Measurements from ENCODE around the gene NEK5.
"Not testable (repeated sequence)": the region's sequence is repeated elsewhere in the genome, so short reads cannot be mapped to it uniquely, and the experiment has no call there.

NEK5 gene, protein sequence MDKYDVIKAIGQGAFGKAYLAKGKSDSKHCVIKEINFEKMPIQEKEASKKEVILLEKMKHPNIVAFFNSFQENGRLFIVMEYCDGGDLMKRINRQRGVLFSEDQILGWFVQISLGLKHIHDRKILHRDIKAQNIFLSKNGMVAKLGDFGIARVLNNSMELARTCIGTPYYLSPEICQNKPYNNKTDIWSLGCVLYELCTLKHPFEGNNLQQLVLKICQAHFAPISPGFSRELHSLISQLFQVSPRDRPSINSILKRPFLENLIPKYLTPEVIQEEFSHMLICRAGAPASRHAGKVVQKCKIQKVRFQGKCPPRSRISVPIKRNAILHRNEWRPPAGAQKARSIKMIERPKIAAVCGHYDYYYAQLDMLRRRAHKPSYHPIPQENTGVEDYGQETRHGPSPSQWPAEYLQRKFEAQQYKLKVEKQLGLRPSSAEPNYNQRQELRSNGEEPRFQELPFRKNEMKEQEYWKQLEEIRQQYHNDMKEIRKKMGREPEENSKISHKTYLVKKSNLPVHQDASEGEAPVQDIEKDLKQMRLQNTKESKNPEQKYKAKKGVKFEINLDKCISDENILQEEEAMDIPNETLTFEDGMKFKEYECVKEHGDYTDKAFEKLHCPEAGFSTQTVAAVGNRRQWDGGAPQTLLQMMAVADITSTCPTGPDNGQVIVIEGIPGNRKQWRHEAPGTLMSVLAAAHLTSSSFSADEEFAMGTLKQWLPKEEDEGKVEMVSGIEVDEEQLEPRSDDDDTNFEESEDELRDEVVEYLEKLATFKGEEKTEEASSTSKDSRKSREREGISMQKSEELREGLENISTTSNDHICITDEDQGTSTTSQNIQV

DNA sequence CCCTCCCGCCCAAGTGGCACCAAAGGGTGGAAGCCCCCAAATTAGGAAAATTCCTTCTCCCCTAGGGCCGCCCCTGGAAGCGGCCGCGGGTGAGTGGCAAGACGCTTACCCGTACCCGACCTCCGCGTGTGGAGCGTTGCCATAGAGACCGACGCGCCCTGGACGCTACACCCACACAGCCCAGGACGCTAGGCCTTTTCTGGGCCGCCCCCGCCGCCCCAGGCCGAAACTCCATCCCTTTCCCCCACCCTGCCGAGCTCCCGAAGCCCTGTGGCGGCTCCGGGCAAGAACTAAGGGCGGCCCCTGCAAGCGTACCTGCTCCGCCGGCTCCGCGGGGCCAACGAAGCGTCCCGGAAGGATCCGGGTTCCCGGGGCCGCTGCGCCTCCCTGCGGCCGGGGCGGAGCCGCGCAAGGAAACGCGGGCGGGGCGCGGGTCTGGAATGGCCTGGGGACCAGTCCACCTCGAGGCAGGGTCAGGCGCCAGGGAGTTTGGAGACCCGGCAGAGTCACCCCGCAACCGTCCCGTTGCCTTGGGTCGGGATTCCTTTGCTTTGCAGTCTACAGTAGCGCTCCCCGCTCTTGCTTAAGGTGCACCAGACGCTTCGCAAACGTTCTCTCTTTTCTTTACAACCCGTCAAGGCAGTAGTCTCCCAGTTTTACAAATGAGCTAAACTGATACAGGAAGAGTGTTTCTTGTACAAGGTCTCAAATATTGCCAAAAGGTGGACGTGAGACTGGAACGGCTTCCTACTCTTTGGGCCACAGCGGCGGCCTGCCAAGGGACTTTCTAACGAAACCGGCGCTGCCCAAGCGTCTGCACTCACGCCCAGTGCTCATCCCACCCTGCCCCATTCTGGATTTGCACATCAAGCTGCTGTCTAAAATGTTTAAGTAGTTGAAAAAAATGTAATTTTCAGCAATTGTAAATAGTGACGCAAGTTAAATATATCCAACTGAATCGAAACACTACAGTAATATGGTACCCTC is at the start of gene NEK5:
Gene NEK5 (minus strand): TSS at position 360 of the 987 bp plus-strand sequence. CDS start 1,591 bp downstream, outside the sequence.
- Mint-ChIP-seq H3K4me3 (peak within 1 kb of the TSS; percentile 92), H3K36me3 (ENCODE audit: low read depth) (peaks cover 4% of the 10 kb centered on the region), H3K27me3 (peaks cover 20% of the 10 kb centered on the region), H3K4me1 (ENCODE audit: low read depth) (peaks cover 18% of the 10 kb centered on the region), H3K9me3 (no peaks in the 10 kb centered on the region), H3K27ac (no peak within 1 kb of the TSS)

DNA sequence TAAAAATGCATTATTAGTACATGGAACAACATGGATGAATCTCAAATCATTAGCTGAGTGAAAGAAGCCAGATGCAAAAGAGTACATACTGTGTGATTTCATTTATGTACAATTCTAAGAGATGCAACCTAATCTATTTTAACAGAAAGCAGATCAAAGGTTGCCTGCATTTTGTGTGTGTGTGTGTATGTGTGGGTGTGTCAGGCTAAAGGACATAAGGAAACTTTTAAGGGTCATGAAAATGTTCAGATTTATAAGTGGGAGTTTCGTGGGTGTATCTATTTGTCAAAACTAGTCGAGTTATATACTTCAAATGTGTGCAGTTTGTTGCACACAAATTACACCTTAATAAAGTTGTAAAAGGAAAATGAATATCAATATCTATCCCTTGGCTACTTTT is 48.4 kb upstream of the NEK5 start:
- H3K27ac Mint-ChIP-seq: no peak overlapping the region
- no peak overlapping the region for H3K4me3 Mint-ChIP-seq
- no peaks in the 10 kb centered on the region for H3K27me3 Mint-ChIP-seq
- H3K9me3 Mint-ChIP-seq: no peaks in the 10 kb centered on the region
- H3K4me1 Mint-ChIP-seq (ENCODE audit: low read depth): peaks cover 13% of the 10 kb centered on the region
- H3K36me3 Mint-ChIP-seq (ENCODE audit: low read depth): peaks cover 44% of the 10 kb centered on the region

DNA sequence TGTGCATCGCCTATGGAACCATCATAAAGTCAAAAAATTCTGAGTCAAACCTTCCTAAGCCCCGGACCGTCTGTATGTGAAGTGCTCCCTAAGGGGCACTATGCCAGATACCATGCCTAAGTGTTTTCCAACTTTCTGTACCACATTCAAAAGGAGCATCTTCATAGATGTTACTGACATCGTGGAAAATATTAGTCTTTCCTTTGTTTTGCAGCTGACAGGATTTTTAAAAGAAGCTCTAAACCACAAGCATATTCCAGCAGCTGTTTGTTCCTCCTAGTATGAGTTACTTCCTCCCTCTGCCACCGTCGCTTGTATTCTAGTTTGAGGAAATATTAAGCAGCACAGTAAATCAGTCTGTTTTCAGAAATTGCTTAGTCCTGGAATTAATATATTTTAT is 45.1 kb upstream of the NEK5 start:
- H3K27me3 Mint-ChIP-seq, H3K4me3 Mint-ChIP-seq, H3K9me3 Mint-ChIP-seq: not testable (repeated sequence)
- H3K4me1 Mint-ChIP-seq (ENCODE audit: low read depth): peaks cover 13% of the 10 kb centered on the region
- peaks cover 46% of the 10 kb centered on the region for H3K36me3 Mint-ChIP-seq (ENCODE audit: low read depth)
- peak overlapping the region; percentile 40 for H3K27ac Mint-ChIP-seq

DNA sequence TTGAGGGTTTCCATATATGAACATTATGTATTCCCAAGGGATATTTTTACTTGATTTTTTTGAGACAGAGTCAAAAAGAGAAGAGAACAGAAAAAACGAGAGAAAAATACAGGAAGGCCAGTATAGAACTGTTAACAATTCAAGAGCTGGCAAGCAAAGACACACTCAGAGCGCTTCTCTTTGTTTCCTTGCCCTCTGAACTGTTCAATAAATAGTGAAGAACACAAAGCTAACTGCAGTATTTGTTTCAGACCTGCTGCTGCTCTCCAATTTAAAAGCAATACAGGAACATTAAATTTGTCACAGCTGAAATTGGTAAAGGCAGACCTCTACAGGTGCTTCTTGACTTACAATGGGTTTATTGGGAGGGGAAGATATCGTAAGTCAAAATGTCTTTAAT is 44.5 kb upstream of the NEK5 start:
- Mint-ChIP-seq H3K27me3 (no peaks in the 10 kb centered on the region), H3K4me3 (no peak overlapping the region), H3K27ac (peak overlapping the region; percentile 46), H3K4me1 (ENCODE audit: low read depth) (peaks cover 13% of the 10 kb centered on the region), H3K9me3 (no peaks in the 10 kb centered on the region), H3K36me3 (ENCODE audit: low read depth) (peaks cover 44% of the 10 kb centered on the region)

DNA sequence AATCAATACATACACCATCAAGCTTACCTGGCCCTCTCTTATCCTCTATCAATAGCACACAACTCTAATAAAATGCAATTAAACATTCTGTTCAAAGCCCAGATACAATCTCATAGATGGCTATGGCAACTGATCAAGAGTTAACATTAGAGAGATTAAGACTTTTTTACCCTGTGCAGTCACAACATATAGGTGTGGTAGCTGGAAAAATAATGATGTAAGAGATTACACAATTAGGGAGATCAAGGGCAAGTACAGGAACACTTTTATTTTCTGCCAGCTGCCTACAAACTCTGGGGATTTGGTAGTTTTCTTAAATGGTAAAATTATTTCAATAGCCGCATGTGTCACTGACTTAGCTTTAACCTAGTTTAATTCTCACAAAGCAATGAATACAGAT is 42.8 kb upstream of the NEK5 start:
- H3K27ac Mint-ChIP-seq, H3K9me3 Mint-ChIP-seq, H3K27me3 Mint-ChIP-seq, H3K4me3 Mint-ChIP-seq: not testable (repeated sequence)
- Mint-ChIP-seq H3K36me3 (ENCODE audit: low read depth) (peaks cover 41% of the 10 kb centered on the region), H3K4me1 (ENCODE audit: low read depth) (peaks cover 13% of the 10 kb centered on the region)

DNA sequence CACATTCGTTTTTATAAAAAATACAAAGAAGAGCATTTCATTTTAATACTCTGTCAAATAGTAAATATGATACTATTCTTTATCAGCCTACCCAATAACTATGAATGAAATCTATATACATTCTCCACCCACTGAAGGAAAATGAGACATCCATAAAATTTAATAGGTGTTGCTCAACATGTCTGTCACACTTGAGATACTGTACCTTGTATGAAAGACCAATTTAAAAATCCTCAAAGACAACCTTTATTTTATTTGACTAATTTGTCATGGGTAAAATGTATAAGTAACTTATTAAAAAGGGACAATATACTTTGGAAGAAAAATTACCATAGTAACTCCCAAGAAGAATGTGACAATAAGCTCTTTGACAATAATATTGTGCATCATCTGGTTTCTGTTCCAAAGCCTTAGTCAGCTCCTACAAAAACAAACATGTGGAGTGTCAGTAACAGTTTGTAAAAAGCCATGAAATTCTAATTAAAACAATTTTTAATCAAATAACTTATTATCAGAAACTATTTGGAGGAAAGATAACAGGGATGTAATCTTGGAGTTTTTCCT is 42.0 kb upstream of the NEK5 start:
- Mint-ChIP-seq H3K4me1 (ENCODE audit: low read depth) (peaks cover 13% of the 10 kb centered on the region), H3K36me3 (ENCODE audit: low read depth) (peaks cover 49% of the 10 kb centered on the region)
- not testable (repeated sequence) for H3K27ac Mint-ChIP-seq, H3K4me3 Mint-ChIP-seq, H3K9me3 Mint-ChIP-seq, H3K27me3 Mint-ChIP-seq

DNA sequence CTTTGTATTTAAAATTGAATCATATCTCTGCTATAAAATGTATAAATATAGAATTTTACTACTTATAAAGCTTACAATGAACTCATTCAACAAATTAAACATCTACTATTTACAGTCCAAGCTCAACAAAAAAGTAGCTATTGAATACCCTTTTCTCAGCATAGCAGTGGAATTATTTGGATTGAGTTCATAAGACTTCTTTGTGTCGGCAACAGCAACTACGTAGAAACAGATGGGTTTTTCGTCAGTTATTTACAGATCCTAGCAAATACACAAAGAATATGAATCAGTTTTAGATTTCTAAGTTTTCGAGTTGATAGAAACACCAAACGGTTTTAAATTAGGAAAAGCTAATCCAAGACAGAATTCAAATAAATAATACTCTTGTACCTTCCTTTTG is 41.0 kb upstream of the NEK5 start:
- Mint-ChIP-seq H3K36me3 (ENCODE audit: low read depth) (peaks cover 43% of the 10 kb centered on the region), H3K9me3 (no peaks in the 10 kb centered on the region), H3K27ac (no peak overlapping the region)

DNA sequence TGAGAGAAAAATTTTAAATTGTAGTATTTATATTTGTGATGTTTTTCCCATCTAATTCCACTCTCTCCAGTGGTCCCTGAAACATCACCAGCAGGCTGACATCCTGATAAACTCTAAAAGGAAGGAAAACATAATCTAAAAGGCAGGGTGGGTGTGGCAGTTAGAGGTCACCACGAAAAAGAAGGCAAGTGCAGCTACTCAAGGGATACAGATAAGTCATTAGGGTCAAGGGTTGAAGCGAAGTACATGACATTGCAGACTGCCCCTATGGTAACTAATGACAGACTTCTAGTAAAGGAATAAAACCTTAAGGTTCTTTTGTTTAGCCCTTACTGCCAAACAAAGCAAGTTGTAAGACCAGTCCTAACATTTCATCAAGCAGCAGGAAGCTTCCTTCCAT is 36.5 kb upstream of the NEK5 start:
- H3K4me3 Mint-ChIP-seq: no peak overlapping the region
- H3K27me3 Mint-ChIP-seq: no peaks in the 10 kb centered on the region
- no peak overlapping the region for H3K27ac Mint-ChIP-seq

More for the DNA sequence above, 41.0 kb upstream of the NEK5 start:
- Mint-ChIP-seq H3K27me3 (no peaks in the 10 kb centered on the region), H3K4me1 (ENCODE audit: low read depth) (peaks cover 13% of the 10 kb centered on the region), H3K4me3 (no peak overlapping the region)

DNA sequence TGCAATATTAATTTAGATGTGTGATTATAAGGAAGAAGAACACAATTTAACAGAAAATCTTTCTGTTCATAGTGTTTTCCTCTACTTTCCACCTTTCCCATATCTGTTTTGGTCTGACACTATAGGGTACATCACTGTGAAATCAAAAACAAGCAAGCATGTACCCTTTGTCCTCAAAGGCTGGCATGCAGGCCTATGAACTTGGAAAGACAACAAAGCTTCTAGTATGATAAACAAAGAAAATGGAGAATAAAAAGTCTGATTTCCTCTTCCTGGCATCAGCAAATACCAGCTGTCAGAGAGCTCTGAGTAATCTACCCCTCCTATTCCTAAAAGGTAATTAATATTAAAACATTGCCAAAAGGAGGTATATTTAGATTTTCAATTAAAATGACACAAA is 36.1 kb upstream of the NEK5 start:
- H3K9me3 Mint-ChIP-seq: no peaks in the 10 kb centered on the region
- H3K27ac Mint-ChIP-seq: no peak overlapping the region
- peaks cover 19% of the 10 kb centered on the region for H3K4me1 Mint-ChIP-seq (ENCODE audit: low read depth)
- no peak overlapping the region for H3K4me3 Mint-ChIP-seq
- H3K36me3 Mint-ChIP-seq (ENCODE audit: low read depth): peaks cover 20% of the 10 kb centered on the region
- H3K27me3 Mint-ChIP-seq: peaks cover 1% of the 10 kb centered on the region

More for the DNA sequence above, 36.5 kb upstream of the NEK5 start:
- Mint-ChIP-seq H3K36me3 (ENCODE audit: low read depth) (peaks cover 23% of the 10 kb centered on the region), H3K9me3 (no peaks in the 10 kb centered on the region), H3K4me1 (ENCODE audit: low read depth) (peaks cover 17% of the 10 kb centered on the region)

DNA sequence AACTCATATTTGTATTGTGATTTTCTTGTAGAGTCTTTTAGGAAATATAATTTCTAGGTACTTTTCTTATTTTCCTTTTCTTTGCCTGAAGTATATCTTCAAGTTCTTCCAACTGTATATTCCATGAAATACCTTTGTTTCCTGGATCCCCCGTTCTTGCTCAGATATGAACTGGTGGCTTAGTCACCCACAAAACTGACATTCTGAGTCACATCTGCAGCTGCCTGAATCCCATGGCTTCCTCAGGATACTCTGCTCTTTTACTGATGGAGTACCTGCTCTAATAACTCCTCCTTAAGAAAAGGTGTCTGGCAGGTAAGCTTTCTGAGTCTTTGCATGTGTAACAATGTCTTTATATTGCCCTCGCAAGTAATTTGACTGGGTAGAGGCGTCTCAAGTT is 35.0 kb upstream of the NEK5 start:
- Mint-ChIP-seq H3K36me3 (ENCODE audit: low read depth) (peaks cover 18% of the 10 kb centered on the region), H3K4me1 (ENCODE audit: low read depth) (peaks cover 25% of the 10 kb centered on the region)
- not testable (repeated sequence) for H3K9me3 Mint-ChIP-seq, H3K4me3 Mint-ChIP-seq, H3K27ac Mint-ChIP-seq, H3K27me3 Mint-ChIP-seq

DNA sequence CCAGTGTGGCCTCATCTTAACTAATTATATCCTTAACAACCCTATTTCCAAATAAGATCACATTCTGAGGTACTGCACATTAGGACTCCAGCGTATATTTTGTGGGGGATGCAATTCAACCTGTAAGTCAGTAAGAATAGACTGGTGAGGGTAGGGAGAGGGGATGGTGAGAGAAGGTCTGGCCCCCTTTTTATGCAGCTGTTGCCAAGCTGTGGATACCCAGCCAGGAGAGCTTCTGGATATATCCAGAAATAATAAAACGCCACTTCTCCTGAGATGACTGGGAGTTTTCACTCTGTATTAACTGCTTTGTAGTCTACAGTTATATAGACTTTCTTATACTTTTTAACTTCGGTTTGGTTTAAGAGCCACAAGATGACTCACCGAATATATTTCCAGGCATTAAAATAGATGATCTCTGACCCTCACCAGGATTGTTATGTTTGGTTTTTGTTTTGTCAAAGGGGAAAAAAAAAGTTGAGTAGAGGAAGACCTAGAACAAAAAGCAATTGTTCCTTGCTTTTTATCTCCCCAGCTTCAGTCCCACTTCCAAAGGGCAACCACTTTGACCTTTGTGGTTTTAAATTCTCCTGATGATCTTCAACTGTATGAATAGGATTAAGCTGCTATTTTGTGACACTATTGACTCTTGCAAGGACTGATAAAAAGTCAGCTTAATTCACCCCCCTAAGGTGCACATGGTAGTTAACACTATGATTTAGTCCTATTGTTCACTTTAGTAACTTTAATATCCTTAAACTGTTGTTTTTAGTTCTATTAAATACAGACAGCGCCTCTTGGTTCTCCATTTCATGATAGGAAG is 33.6 kb upstream of the NEK5 start:
- Mint-ChIP-seq H3K27me3 (peaks cover 5% of the 10 kb centered on the region), H3K36me3 (ENCODE audit: low read depth) (peaks cover 16% of the 10 kb centered on the region), H3K27ac (no peak overlapping the region)

DNA sequence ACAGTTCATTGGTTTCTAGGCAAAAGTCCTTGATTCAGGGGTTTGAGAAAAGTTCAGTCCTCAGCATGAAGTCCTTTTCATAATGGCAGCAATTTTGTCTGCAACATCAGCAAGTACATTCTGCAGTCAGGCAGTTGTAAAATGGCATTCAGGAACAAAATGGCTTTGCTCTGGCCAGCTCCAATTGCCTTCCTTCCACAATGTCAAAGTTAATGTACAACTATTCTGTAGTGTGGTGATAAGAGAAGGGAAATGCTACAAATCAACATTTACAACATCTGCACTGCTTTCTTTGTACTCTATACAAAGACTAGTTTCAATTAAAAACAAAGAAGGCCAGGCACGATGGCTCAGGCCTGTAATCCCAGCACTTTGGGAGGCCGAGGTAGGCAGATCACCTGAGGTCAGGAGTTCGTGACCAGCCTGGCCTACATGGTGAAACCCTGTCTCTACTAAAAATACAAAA is 32.3 kb upstream of the NEK5 start:
- Mint-ChIP-seq H3K27me3 (peaks cover 5% of the 10 kb centered on the region), H3K4me1 (ENCODE audit: low read depth) (peaks cover 35% of the 10 kb centered on the region), H3K36me3 (ENCODE audit: low read depth) (peaks cover 4% of the 10 kb centered on the region), H3K27ac (no peak overlapping the region), H3K9me3 (no peaks in the 10 kb centered on the region), H3K4me3 (no peak overlapping the region)

More for the DNA sequence above, 33.6 kb upstream of the NEK5 start:
- H3K9me3 Mint-ChIP-seq: no peaks in the 10 kb centered on the region
- peaks cover 35% of the 10 kb centered on the region for H3K4me1 Mint-ChIP-seq (ENCODE audit: low read depth)
- no peak overlapping the region for H3K4me3 Mint-ChIP-seq

DNA sequence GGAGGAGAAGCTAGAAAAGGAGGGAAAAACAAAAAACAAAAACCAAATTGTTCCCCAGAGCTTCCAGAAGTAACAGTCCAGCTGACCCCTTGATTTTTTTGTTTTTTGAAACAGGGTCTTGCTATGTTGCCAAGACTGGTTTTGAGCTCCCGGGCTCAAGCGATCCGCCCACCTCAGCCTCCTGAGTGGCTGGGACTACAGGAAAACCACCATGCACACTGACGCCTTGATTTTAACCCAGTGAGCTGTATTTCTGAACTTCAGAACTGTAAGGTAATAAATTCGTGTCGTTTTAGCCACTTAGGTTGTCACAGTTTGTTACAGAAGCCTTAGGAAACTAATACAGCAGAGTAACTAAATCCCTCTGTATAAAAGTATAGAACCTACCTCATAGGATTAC is 31.6 kb upstream of the NEK5 start:
- H3K27ac Mint-ChIP-seq: no peak overlapping the region
- no peak overlapping the region for H3K4me3 Mint-ChIP-seq
- no peaks in the 10 kb centered on the region for H3K9me3 Mint-ChIP-seq
- no peaks in the 10 kb centered on the region for H3K36me3 Mint-ChIP-seq (ENCODE audit: low read depth)
- H3K4me1 Mint-ChIP-seq (ENCODE audit: low read depth): peaks cover 35% of the 10 kb centered on the region
- H3K27me3 Mint-ChIP-seq: peaks cover 5% of the 10 kb centered on the region

Measured in stimulated activated naive CD8-positive, alpha-beta T cell treated with anti-CD3 and anti-CD28 coated beads, Interleukin-15, Interleukin-2, amounts not matched to agents 100 ng/mL and 50 ng/mL, for 24 hours (primary cell).